Spleen (tissue), 7 donors: ENCODE measurements around the gene SRRM2.

Experiments
- CTCF ChIP-seq, 11 experiments: fragments of 200-600 bp in 7 of 11; fragments of 450-650 bp in 4 of 11; sonication (generic) in 4 of 11; IDR thresholded peaks in 8 of 11; conservative IDR thresholded peaks in 3 of 11; 1 replicate in 7 of 11; 2 replicates in 4 of 11; pipeline versions ENCODE4 v1.4.0 to v1.8.0; 2016 to 2021; ENCODE audit warnings: antibody characterized with exemption in 11 of 11, inconsistent platforms in 4 of 11, mild to moderate bottlenecking in 1 of 11
- POLR2AphosphoS5 ChIP-seq, 3 donors: sonication (generic); formaldehyde crosslinking; IDR thresholded peaks; one replicate each; pipeline ENCODE4 v1.5.1; 2017; ENCODE audit warnings: antibody characterized with exemption in 3 of 3
- donor health status: DM: no; HTN: no; CAD: no; lungs with moderate emphysema.
- donor health status: DM: no; HTN: no; CAD: no.
- donor health status: DM: no; HTN: no; CAD: no.

GRCh38 chr16:2790631-2791030 is 38.2 kb downstream of the SRRM2 start:
- TF ChIP-seq CTCF (IDR thresholded peaks at IDR 0.05 in 8 of 11, conservative IDR thresholded peaks at IDR 0.05 in 3 of 11) (no peak), POLR2AphosphoS5 (IDR thresholded peaks at IDR 0.05) (no peak)
